HG03103 (cell line): Measurements from ENCODE around the gene ZNF532.
"Not testable (repeated sequence)": the region's sequence is repeated elsewhere in the genome, so short reads cannot be mapped to it uniquely, and the experiment has no call there.

ENCODE experiments used
- ATAC-seq: cut with Tn5 transposase; IDR thresholded peaks from one replicate; pipeline ENCODE4 v1.9.1; 2021; ENCODE audit warnings: low read depth; ENCODE audit not compliant: unreplicated experiment

The ZNF532 gene

DNA sequence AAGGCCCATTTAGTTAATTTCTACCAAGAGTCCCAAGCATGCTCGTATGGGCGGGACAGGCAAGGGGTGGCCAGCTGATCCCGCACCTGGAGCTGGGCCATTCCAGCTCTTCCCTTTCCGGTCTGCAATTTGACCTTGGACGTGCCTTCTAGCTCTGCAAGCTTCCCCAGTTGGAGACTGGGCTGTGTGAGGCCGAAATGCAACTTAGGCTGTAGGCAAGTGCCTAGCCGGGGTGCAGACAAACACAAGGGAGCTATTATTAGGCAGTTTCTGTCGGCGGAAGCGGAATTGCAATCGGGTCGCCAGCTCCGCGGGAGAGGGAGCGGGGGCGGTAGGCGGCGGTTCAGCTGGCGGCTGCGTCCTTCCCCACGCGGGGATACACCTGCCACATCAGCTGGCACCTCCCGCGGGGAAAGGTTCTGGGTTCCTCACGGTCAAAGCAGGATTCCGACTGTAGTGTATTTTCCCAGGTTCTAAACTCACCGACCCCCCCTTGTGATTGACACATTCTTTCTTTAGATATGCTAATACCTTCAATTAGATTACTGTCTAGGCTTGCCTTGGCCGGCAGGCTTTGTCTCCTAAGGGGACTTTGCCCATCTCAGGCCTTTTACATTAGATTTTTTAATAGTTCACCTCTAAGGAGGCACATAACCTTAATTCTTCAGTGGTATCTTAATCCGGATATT lies 17.1 kb upstream of the ZNF532 start:
- ATAC-seq = no peak

- ATAC-seq = no peak
Measured at GRCh38 chr18:58848685-58849084, 16.0 kb upstream of the ZNF532 start.

DNA sequence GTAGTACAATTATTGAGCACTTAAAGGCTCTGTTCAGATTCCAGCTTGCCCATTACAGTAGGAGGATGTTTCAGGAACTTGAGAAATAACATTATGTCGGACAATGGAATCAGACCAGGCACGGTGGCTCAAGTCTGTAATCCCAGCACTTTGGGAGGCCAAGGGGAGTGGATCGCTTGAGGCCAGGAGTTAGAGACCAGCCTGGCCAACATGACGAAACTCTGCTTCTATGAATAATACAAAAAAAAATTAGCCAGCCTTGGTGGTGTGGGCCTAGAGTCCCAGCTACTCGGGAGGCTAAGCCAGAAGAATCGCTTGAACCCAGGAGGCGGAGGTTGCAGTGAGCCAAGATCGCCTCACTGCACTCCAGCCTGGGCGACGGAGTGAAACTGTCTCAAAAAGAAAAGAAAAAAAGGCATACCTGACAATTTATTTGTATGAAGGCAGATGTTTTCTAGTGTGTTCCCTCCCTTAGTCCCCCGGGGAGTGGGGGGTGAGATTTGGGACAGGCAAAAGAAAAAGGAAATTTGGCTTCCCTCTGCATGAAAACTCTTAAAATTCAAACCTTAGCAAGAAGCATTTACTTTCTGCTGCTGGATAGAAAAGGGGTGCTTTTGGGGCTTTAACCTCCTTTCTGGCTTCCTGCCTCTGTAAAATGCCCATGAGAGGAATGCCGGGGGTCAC lies 13.7 kb upstream of the ZNF532 start:
- ATAC-seq = no peak

GRCh38 chr18:58851856-58852255 lies 12.8 kb upstream of the ZNF532 start:
- no peak for ATAC-seq

DNA sequence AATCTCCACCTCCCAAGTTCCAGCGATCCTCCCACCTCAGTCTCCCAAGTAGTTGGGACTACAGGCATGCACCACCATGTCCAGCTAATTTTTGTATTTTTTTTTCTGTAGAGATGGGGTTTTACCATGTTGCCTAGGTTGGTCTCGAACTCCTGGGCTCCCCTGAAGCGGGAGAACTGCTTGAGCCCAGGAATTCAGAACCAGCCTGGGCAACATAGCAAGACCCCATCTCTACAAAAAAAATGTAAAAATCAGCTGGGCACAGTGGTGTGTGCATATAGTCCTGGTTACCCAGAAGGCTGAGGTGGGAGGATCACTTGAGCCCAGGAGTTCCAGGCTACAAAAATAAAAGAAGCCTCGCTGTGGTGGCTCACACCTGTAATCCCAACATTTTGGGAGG lies 12.0 kb upstream of the ZNF532 start:
- ATAC-seq = no peak

DNA sequence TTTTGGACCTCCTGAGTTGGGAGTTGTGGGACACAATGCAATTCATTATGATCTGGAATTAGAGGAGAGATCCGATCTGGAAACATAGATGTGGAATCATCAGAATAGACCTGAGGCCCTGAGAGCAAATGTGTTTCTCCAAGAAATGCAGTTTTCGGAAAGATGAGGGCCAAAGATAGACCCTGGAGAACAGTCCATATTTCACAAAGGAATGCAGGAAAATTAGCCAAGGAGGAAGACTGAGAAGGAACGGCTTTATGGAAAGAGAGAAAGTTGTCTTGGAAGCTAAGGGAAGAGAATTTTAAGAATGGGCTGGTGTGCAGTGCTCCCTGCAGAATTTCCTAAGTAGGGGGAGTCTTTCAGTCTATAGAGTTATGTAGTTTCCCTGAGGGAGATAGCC lies 11.1 kb upstream of the ZNF532 start:
- ATAC-seq = no peak

- ATAC-seq = not testable (repeated sequence)
Measured at GRCh38 chr18:58855521-58855920, 9.2 kb upstream of the ZNF532 start.

GRCh38 chr18:58856881-58857280 lies 7.8 kb upstream of the ZNF532 start:
- ATAC-seq = no peak

- no peak for ATAC-seq
Measured at GRCh38 chr18:58858591-58859468, 5.8 kb upstream of the ZNF532 start.

- no peak for ATAC-seq
Measured at GRCh38 chr18:58859907-58860306, 4.8 kb upstream of the ZNF532 start.

GRCh38 chr18:58860747-58861231 lies 3.9 kb upstream of the ZNF532 start:
- ATAC-seq = no peak

GRCh38 chr18:58861353-58861752 lies 3.3 kb upstream of the ZNF532 start:
- ATAC-seq = no peak

DNA sequence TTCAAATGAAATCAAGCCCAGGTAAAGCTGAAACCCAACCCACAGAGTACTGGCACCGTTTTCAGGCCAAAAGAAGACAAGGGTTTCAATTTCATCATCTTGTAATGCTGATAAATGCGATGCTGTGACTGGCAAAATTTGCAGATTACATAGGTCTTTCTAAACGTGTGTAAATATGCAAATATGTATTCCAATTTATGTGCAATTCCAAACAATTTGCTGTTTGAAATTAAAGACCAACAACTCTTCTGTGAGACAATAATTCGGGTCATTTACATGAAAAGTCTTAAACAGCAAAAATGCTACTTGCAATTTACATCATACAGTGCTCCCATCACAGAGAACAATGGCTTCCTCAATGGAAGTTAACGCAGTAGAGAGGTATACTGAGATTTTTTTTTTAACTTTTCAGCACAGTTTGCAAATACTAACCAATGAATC lies 2.8 kb upstream of the ZNF532 start:
- ATAC-seq = no peak

DNA sequence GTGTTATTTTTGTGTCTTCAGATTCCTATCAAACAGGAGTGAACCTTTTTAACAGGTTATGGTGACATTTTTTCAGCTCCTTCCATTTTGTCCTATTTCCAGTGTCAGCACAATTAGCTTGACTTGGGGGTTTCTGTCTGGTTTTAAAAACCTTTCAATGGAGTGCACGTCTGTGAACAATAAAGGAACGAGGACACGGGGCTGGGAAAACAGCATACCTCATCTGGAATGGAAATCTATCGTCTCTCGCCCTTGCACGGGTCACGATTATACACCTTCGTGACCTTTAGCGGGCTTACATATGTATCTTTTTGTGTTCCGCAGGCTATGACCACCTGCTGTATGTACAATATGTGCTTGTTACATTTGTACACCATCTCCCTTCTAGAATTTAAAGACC lies 2.3 kb upstream of the ZNF532 start:
- ATAC-seq = no peak

GRCh38 chr18:58862851-58863538 lies 1.7 kb upstream of the ZNF532 start:
- ATAC-seq = no peak

- ATAC-seq = no peak
Measured at GRCh38 chr18:58863539-58864145, 1.0 kb upstream of the ZNF532 start.

GRCh38 chr18:58865033-58865590 lies 435 bp downstream of the ZNF532 start:
- ATAC-seq = no peak

DNA sequence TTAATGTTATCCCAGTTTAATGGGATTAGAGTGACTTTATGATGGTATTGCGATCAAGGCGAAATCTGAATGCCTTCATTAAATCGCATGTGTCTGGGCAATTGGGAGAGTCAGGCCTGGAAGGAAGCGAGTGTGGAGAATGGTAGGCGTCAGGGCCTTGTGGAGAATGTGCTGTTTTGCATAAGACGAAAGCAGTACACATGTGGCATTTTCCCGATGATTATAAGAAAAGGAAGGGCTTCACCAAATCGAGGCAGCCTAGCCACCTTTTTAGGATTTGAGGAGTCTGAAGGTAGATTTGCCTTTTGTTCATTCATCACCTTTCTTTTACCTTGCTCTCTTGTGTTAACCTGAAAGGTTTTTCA lies 1.0 kb downstream of the ZNF532 start:
- no peak for ATAC-seq

- no peak for ATAC-seq
Measured at GRCh38 chr18:58866066-58866772, 1.5 kb downstream of the ZNF532 start.
